Ramos (cell line): ENCODE data around the gene GPR155.
"Not testable (repeated sequence)": the region's sequence is repeated elsewhere in the genome, so short reads cannot be mapped to it uniquely, and the experiment has no call there.

ENCODE experiments used
- in situ Hi-C: fragments of 300-500 bp; cut with MboI; formaldehyde crosslinking; loops from one replicate; pipeline ENCODE4 v1.14.3; 2022; ENCODE audit warnings: low sequenced_read_pairs; ENCODE audit not compliant: unreplicated experiment

Gene GPR155

DNA sequence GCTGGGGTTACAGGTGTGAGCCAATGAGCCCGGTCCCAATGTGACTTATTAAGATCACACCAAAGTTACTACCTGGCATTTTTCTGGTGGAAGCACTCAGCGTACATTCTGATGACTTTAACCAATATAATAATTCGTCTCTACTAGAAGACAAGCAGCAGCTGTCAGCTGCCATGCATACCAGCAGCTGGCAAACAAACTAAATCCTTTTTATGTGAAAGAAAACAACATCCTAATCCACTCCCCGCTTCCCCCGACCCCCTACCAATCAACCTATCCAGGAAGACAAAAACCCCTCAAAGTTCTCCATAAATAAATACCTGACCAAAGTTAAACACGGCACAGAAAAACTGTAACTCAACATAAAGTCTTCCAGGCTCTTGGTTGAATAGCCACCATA is 42.1 kb downstream of the GPR155 start:
- in situ Hi-C loops = no loop called here

- in situ Hi-C loops = no loop called here
Measured at GRCh38 chr2:174442546-174443510, 44.0 kb downstream of the GPR155 start.

GRCh38 chr2:174439950-174440349 is 46.9 kb downstream of the GPR155 start:
- in situ Hi-C loops = no loop called here

DNA sequence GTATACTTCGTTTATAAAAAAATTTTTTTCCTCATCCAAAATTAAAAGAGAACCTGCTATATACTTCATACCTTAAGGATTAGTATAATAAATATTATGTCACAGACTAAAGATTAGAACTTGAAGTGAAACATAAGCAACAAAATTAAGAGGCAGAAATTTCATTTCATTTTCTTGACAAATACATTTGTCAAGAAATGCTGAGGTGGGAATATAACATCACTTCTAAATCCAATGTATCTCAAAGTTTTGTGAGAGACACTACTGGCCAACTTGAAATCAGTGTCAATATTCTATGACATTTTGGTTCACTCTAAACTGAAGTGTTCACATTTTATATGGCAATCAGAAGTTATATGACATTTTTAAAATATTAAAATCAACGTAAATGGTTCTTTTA is 47.5 kb downstream of the GPR155 start:
- in situ Hi-C loops = no loop called here

DNA sequence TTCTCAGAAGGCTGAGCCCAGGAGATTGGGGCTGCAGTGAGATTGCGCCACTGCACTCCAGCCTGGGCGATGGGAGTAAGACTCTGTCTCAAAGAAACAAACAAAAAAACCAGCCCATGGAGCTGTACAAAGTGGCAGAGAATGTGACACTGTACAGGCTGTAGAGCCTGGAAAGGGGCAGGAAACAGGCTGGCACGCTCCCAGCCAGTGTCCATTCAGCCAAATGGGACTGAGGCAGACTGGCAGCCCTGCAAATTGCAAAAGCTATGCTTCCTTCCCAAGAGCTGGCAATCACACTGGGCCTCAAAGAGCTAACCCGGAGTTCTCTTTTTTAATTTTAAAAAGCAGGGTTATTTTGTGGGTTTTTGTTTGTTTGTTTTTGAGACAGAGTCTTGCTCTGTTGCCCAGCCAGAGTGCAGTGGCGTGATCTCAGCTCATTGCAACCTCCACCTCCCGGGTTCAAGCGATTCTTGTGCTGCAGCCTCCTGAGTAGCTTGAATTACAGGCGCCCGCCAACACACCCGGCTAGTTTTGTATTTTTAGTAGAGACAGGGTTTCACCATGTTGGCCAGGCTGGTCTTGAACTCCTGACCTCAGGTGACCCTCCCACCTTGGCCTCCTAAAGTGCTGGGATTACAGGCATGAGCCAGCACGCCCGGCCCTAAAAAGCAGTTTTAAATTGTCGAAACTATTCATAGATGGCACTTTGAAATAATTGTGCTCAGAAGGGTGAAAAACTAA is 48.5 kb downstream of the GPR155 start:
- in situ Hi-C loops = no loop called here

GRCh38 chr2:174436351-174436750 is 50.5 kb downstream of the GPR155 start:
- in situ Hi-C loops = no loop called here

GRCh38 chr2:174431902-174432301 is 54.9 kb downstream of the GPR155 start:
- in situ Hi-C loops = no loop called here

DNA sequence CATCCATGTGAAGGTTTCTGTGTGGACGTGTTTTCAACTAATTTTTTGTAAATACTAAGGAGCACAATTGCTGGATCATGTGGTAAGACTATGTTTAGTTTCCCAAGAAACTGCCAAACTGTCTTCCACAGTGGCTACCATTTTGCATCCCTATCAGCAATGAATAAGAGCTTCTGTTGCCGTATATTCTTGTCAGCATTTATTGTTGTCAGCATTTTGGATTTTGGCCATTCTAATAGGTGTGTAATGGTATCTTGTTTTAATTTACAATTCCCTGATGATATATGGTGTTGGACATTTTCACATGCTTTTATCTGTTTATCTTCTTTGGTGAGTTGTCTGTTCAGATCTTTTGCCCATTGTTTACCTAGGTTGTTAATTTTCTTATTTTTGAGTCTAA is 56.8 kb downstream of the GPR155 start:
- in situ Hi-C loops = no loop called here

DNA sequence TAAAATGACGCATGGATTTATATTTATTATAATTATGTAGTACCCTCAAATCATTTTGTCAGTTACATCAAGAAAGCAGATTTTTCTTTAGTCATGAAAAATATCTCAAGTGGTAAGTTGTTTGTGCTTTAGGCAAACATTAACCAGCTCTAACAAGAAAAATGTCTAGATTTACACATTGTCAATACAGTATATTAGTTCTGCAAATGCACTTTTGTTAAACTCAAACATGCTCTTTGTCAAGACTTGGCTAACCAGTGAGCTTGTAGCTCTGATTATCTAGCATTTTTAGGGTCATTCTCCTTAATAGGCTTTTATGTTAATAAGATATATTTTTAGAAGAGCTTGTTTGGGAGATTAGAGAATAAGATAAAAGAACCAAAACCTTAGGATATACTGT is 58.6 kb downstream of the GPR155 start:
- in situ Hi-C loops = no loop called here

DNA sequence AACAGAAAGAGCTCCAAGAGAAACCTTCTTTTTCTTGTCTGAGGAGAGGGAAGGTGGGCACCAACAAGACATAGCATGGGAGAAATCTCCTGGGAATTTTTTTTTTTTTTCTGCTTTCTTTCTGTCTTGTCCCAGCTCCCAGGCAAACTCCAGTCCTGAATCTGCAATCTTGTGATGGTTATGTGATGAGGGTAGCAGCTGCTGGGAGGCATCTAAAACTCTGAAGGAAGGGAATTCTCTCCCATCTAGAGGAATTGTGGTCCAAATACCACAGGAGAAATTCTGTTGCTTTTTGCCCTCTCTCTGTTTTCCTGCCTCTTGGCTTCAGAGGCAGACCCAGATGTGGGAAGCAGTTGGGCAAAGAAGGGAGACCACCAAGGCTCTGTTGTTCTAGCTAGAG is 74.6 kb downstream of the GPR155 start:
- in situ Hi-C loops = no loop called here

DNA sequence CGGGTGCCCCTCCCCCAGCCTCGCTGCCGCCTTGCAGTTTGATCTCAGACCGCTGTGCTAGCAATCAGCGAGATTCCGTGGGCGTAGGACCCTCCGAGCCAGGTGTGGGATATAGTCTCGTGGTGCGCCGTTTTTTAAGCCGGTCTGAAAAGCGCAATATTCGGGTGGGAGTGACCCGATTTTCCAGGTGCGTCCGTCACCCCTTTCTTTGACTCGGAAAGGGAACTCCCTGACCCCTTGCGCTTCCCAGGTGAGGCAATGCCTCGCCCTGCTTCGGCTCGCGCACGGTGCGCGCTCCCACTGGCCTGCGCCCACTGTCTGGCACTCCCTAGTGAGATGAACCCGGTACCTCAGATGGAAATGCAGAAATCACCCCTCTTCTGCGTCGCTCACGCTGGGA is 76.8 kb downstream of the GPR155 start:
- in situ Hi-C loops = not testable (repeated sequence)

DNA sequence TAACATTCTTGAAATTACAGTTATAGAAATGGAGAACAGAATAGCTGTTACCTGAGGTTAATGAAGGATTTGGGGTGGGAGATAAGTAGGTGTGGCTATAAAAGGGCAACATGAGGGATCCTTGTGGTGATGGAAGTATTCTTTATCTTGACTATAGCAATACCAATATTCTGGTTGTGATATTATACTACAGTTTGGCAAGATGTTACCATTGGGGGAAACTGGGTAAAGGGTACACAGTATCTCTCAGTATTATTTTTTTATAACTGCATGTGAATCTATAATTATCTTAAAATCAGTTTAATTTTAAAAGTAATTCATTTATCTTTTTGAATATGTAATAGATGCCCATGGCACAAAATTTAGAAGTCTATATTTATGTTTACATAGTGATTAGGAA is 83.2 kb downstream of the GPR155 start:
- in situ Hi-C loops = no loop called here

- in situ Hi-C loops = no loop called here
Measured at GRCh38 chr2:174400853-174401252, 86.0 kb downstream of the GPR155 start.

DNA sequence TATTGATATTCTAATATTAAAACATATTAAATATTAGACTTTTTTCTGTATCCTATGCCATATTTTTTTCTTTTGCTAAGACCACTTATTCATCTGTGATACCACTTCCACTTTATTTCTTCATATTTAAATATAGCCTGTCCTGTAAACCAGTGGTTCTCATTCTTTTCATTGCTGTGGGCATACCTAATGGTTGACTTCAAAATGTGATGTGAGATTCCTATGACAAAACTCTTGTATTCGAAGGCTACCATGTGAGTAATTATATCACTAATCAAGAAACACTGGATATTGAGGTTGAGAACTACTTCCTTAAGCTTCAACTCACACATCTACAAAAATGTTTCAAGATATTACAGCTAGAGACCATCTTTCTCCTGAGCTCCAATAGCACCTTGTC is 87.7 kb downstream of the GPR155 start:
- in situ Hi-C loops = no loop called here

- in situ Hi-C loops = no loop called here
Measured at GRCh38 chr2:174397773-174398172, 89.1 kb downstream of the GPR155 start.

DNA sequence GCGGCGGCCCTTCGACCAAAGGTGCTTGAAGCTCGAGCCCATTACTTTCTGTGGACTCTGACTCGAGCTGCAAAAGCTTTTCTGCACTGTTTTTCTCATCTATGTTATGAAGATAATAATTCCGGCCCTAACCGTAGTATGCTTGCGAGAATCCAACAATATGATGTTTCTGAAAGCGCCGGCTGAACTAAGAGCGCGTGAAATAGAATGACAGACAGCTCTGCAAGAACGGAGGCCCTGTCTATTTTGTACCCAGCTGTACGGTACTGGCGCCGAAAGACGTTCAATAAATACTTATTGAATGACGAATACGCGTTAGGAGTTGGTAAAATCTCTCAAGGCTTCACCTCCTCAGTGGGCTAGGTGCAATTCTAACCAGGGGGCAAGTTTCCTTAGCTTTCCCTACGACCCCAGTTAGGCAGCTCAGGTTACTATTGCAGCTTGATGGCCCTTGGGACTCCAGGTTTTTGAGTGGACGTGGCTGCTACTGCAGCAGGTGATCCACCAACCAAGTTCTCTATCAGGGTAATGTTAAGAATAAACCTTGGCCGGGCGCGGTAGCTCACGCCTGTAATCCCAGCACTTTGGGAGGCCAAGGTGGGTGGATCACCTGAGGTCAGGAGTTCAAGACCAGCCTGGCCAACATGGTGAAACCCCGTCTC is 90.7 kb downstream of the GPR155 start:
- in situ Hi-C loops = no loop called here

GRCh38 chr2:174395284-174395968 is 91.4 kb downstream of the GPR155 start, which contains the start of gene SCRN3:
SCRN3 (plus strand) TSS chr2:174395730; CDS start chr2:174398284, 2,554 bp downstream.
- in situ Hi-C loops = no loop called here

DNA sequence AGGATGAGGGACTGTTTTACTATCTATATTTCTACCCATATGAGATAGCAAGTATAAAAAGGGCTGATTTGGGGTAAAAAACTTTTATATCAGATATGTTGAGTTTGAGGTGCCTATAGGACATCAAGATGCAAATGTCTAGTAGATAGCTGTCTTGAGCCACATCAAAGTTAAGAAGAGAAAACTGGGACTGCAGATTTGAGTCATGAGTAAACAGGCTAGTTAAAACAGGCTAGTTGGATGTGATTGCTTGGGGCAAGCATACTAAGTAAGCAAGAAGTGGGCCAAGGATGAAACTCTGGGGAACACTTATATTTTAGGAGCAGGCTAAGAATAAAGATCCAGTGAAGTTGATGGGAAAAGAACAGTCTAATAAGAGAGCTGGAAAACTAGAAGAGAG is 94.1 kb downstream of the GPR155 start:
- in situ Hi-C loops = no loop called here

DNA sequence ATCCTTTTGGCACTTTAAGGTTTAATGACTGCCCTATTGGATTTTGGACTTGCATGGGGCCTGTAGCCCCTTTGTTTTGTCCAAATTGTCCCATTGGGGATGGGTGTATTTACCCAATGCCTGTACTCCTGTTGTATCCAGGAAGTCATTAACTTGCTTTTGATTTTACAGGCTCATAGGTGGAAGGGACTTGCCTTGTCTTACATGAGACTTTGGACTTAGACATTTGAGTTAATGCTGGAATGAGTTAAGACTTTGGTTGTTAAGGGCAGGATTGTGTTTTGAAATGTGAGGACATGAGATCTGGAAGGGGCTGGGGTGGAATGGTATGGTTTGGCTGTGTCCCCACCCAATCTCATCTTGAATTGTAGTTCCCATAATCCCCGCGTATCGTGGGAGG is 96.5 kb downstream of the GPR155 start:
- in situ Hi-C loops = not testable (repeated sequence)

DNA sequence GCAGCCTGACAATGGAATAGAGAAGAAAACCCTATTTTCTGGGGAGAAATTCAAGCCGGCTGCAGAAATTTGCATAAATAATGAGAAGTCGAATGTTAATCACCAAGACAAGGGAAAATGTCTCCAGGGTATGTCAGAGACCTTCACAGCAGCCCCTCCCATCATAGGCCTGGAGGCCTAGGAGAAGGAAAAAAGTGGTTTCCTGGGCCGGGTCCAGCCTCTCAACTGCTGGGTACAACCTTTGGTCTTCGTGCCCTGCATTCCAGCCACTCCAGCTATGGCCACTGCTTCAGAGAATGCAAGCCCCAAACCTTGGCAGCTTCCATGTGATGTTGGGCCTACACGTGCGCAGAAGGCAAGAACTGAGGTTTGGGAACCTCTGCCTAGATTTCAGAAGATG is 97.3 kb downstream of the GPR155 start:
- in situ Hi-C loops = no loop called here
